ENCODE data around the gene CHCHD3. TPM values are rescaled to one million over a fixed set of nuclear protein-coding genes. Genes with fewer than 3 reads are reported as not detected.

The CHCHD3 gene
- total RNA-seq, 1 donor = 104 TPM

- no peak for TF ChIP-seq CTCF (IDR thresholded peaks at IDR 0.05; ENCODE audit: insufficient read depth, low read depth, low read length)
- peak; percentile 75 for DNase-seq (ENCODE audit: low read depth)
- H3K4me3 ChIP-seq (ENCODE audit: low read depth, low read length) = no peak overlapping the region
Measured at GRCh38 chr7:132836746-132837145, 245.1 kb downstream of the CHCHD3 start.

- DNase-seq (ENCODE audit: low read depth) = no peak
- TF ChIP-seq CTCF (IDR thresholded peaks at IDR 0.05; ENCODE audit: insufficient read depth, low read depth, low read length) = no peak
- no peak overlapping the region for H3K4me3 ChIP-seq (ENCODE audit: low read depth, low read length)
Measured at GRCh38 chr7:132830941-132831340, 250.9 kb downstream of the CHCHD3 start.

- H3K4me3 ChIP-seq (ENCODE audit: low read depth, low read length) = no peak overlapping the region
- TF ChIP-seq CTCF (IDR thresholded peaks at IDR 0.05; ENCODE audit: insufficient read depth, low read depth, low read length) = no peak
- no peak for DNase-seq (ENCODE audit: low read depth)
Measured at GRCh38 chr7:132828502-132828901, 253.4 kb downstream of the CHCHD3 start.

- no peak for TF ChIP-seq CTCF (IDR thresholded peaks at IDR 0.05; ENCODE audit: insufficient read depth, low read depth, low read length)
- H3K4me3 ChIP-seq (ENCODE audit: low read depth, low read length) = no peak overlapping the region
- DNase-seq (ENCODE audit: low read depth) = no peak
Measured at GRCh38 chr7:132825932-132826835, 255.7 kb downstream of the CHCHD3 start.

GRCh38 chr7:132825222-132825621 lies 256.7 kb downstream of the CHCHD3 start:
- no peak for DNase-seq (ENCODE audit: low read depth)
- no peak for TF ChIP-seq CTCF (IDR thresholded peaks at IDR 0.05; ENCODE audit: insufficient read depth, low read depth, low read length)

GRCh38 chr7:132819648-132820047 lies 262.2 kb downstream of the CHCHD3 start:
- no peak for DNase-seq (ENCODE audit: low read depth)
- no peak overlapping the region for H3K4me3 ChIP-seq (ENCODE audit: low read depth, low read length)
- no peak for TF ChIP-seq CTCF (IDR thresholded peaks at IDR 0.05; ENCODE audit: insufficient read depth, low read depth, low read length)

More at GRCh38 chr7:132825222-132825621, 256.7 kb downstream of the CHCHD3 start:
- no peak overlapping the region for H3K4me3 ChIP-seq (ENCODE audit: low read depth, low read length)

Measured in fibroblast of villous mesenchyme (primary cell).